HFF-Myc (cell line): ENCODE results near the gene AHCTF1.
"Not testable (repeated sequence)": the region's sequence is repeated elsewhere in the genome, so short reads cannot be mapped to it uniquely, and the experiment has no call there.

Source experiments
- DNase-seq: peaks from one replicate; pipeline ENCODE4 v3.0.0-alpha.2; 2011; ENCODE audit warnings: low read depth; ENCODE audit errors: extremely low read depth
- H3K4me3 ChIP-seq: replicated peaks from 2 replicates; pipeline ENCODE4 v1.5.1; 2011; ENCODE audit warnings: low read depth, mild to moderate bottlenecking, control low read depth, low read length
- TF ChIP-seq, protein P1 (sequence below): IDR thresholded peaks from 2 replicates; pipeline ENCODE4 v1.5.1; 2012; ENCODE audit warnings: mild to moderate bottlenecking, low read depth, low read length, control low read depth; ENCODE audit errors: missing control alignments

Gene AHCTF1

DNA sequence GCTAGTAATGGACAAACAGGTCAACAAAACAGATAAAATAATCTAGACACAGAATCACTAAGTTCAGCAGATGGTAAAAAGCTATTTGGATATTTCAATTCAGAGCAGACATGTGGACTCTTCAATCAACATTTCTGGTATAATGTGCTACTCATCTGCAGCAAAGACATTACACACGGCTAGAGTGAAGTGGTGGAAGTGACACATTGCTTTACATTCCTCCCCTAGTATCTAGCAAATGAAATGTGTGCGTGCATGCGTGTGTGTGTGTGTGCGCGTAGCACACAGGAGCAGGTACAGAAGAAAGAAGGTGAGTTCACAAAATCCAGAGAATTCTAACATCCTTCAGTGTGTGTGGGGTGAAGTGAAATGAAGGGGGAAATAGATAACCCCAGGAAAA is 8.3 kb downstream of the AHCTF1 start:
- no peak for DNase-seq
- TF ChIP-seq, protein P1, sequence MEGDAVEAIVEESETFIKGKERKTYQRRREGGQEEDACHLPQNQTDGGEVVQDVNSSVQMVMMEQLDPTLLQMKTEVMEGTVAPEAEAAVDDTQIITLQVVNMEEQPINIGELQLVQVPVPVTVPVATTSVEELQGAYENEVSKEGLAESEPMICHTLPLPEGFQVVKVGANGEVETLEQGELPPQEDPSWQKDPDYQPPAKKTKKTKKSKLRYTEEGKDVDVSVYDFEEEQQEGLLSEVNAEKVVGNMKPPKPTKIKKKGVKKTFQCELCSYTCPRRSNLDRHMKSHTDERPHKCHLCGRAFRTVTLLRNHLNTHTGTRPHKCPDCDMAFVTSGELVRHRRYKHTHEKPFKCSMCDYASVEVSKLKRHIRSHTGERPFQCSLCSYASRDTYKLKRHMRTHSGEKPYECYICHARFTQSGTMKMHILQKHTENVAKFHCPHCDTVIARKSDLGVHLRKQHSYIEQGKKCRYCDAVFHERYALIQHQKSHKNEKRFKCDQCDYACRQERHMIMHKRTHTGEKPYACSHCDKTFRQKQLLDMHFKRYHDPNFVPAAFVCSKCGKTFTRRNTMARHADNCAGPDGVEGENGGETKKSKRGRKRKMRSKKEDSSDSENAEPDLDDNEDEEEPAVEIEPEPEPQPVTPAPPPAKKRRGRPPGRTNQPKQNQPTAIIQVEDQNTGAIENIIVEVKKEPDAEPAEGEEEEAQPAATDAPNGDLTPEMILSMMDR: no peak
- H3K4me3 ChIP-seq: no peak overlapping the region

DNA sequence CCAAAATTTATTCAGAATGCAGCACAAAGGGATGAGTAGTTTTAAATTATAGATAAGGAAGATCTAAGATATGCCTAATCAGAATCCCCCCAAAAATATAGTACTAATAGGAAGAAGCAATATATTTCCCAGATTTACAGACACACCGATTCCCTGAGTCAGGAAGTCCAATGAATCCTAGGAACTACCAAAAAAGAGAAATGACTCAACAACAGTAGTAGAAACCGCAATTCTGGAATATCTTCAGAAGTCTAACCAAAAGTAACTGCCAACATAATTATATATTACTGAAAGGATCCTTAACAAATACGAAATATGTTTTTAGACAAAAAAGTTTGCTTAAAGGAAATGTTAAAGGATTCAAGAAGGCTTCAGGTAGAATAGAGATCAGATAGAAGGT is 10.3 kb downstream of the AHCTF1 start:
- no peak for DNase-seq
- H3K4me3 ChIP-seq: no peak overlapping the region
- TF ChIP-seq, protein P1: no peak

DNA sequence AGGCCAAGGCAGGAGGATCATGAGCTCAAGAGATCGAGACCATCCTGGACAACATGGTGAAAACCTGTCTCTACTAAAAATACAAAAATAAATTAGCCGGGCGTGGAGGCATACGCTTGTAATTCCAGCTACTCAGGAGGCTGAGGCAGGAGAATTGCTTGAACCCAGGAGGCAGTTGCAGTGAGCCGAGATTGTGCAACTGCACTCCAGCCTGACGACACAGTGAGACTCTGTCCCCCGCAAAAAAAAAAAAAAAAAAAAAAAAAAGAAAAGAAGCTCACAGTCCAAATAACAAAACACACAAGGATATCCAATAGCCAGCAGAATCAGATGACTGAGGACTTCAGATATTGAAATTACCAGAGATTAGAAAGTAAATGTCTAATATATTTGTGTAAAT is 11.8 kb downstream of the AHCTF1 start:
- no peak for DNase-seq
- TF ChIP-seq, protein P1: no peak

DNA sequence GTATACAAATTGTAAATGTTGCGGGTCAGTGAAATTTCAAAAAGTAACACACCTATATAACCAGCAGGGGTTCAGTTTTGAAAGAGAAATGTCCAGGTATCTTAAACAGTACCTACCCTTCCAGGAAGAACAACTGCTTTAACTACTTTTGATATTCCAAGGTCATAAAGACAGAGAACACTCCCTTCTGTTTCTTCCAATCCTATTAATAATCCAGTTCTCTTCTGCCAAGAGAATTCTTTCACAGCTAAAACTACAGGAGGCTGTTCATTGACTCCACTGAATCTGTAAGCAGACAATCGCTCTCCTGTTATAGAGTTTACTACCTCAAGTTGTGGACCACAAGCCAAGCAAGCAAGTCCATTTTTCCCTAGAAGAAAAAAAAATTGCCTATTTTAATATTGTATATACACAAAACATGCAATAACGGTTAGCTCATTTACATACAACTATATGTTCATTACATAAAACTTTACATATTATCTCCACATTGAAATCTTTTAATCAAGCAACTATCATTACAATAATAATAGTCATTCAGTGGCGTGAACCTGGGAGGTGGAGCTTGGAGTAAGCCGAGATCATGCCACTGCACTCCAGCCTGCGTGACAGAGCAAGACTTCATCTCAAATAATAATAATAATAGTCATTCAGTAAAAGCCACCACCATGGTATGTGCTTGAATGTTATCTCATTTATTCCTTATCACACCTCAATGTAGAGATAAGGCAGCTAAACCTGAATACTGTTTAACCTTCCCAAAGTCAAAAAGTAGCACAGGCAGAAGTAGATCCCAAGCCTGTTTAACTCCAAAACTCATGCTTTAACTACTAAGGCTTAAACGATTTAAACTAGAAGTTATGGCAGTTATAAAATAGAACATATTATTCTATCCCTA is 15.5 kb downstream of the AHCTF1 start:
- not testable (repeated sequence) for DNase-seq, H3K4me3 ChIP-seq

More for the DNA sequence above, 11.8 kb downstream of the AHCTF1 start:
- H3K4me3 ChIP-seq: no peak overlapping the region

DNA sequence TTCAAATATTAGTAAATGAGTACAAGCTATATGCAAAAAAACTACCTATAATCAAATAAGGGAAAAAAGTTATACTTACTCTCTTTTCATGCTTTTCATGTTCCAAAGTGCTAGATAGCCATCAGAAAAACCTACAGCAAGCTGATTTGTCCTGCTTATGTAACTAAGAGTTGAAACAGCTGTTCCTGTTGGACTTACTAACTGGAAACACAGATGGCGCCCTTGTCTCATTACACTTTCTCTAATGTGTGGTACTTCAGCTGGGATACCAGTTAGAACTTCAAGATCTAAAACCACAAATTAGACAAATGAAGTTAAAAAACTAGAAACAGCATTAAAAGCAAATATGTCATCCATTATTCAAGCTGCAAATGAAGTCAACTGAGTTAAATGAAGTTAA is 24.3 kb downstream of the AHCTF1 start:
- no peak overlapping the region for H3K4me3 ChIP-seq
- TF ChIP-seq, protein P1: no peak
- DNase-seq: no peak

DNA sequence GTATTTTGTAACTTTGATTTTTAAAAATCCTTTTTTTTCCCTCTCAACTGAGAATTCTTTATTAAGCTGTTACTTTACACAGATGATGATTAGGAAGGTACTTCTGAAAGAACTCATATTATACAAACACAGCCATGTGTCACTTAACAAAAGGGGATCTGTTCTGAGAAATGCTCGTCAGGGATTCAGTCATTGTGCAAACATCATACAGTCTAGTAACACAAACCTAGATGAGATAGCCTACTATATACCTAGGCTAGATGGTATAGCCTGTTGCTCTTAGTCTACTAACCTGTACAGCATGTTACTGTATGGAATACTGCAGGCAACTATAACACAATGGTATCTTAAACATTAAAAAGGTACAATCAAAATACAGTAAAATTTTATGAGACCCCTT is 24.9 kb downstream of the AHCTF1 start:
- no peak overlapping the region for H3K4me3 ChIP-seq
- TF ChIP-seq, protein P1: no peak
- DNase-seq: no peak

DNA sequence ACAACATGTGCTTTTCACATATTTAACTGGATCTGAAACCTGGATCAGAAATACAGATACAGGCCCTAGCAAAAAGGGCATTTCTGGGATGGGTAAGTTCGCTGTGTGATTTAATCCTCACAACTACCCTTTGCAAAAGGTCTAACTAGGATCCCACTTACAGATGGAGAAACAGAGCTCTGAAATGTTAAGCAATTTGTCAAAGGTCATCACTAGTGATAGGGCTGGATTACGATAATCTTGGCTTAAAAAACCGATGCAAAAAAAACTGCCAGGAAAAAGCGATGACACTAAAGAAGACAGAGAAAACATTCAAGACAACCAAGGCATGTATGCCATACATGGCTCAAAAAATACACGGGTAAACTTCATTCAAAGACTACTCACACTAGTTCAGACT is 29.9 kb downstream of the AHCTF1 start:
- no peak for DNase-seq
- H3K4me3 ChIP-seq: no peak overlapping the region
- TF ChIP-seq, protein P1: no peak
